ENCODE measurements around the gene CD69.
"Not testable (repeated sequence)": the region's sequence is repeated elsewhere in the genome, so short reads cannot be mapped to it uniquely, and the experiment has no call there.

The CD69 gene

DNA sequence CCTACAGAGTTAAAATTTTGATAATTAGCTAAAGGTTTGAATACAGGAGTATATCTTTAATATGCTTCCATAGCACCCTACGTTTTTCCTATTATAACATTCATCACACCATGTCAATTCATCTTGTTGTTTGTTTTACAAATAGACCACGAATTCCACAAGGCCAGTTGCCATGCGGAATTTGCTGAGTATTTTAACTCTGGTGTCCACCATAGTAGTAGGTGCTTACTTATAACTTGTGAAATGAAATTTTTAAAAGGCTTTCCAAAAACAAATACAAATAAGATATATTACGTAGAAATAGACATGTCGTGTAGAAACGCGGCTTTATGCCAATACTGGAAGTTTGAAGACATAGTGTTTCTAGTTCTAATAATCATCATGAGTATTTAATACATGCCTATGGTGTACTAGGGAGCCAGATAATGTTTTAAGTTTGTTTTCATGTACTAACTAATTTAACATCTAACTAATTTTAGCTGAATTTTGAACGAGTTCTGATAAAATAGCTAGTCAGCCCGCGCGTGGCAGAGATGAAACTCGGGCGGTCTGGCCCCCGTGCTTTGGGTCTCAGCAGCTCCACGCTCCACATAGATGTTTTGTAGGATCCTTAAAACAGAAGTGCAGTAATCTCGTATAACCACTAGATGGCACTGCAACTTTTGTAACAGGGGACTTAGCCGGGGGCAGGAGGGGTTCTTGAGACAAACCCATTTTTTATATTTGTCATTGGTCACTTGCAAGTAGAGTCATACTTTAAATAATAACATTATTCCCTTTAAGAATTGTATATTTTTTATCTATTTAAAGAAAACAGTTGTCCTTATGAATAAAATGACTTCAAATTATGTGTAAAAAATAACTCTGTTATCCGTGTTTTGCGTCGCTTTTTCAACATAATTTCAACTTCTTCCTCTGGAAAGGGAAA, 10.2 kb downstream of the CD69 start:
- DNase-seq (ENCODE audit: low spot score), result peak; percentile 58

DNA sequence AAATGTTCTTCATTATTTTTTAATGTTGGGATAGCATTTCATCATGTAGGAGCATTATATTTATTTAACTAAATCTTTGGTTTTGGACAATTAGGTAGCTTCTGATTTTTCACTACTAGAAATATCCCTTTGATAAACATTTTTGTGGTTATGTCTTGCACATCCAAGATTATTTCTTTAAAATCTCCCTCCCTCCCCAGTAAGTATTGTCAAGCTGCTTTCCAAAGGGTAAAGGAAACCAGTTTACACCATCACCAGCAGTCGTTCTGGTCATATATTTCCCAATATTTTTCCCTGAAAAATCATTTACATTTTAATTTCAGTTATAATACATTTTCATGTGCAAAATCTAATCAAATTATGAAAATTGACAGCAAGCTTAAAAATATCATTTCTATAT, 11.1 kb downstream of the CD69 start:
- DNase-seq (ENCODE audit: low spot score), result no peak

DNA sequence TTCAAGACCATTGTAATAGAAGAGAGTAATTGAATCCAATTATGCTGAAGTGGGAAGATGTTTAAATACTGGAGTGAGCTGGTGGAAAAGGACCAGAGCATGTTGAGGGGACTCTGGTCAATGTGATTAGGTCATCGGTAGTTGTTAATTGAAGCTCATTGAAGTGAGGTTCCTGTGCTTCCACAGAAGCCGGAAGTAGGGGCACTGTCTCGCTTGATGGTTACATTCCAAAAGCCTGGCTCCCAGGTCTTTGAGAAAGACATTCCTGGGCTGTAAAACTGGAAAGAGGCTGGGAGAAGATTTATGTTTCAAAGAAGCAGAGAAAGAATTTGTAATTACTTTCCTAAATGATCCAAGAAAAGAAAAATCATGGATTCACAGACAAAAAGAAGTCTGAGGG, 15.5 kb downstream of the CD69 start:
- DNase-seq (ENCODE audit: low spot score), result no peak

DNA sequence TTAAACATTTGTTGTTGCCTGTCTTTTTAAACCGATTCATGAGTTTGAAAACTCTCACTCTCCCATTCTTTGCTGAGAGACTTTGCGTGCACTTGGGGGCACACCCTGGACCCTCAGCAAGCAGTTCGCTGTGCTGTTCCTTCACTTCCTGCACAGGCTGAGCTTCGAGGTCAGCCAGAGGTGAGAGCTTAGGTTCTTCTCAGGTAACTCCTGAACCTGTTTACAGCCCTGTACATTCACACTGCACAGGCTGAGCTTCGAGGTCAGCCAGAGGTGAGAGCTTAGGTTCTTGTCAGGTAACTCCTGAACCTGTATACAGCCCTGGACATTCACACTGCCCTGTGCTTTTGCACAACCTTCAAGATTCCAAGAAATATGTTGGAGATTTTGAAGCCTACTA, 18.0 kb downstream of the CD69 start:
- no peak for DNase-seq (ENCODE audit: low spot score)

DNA sequence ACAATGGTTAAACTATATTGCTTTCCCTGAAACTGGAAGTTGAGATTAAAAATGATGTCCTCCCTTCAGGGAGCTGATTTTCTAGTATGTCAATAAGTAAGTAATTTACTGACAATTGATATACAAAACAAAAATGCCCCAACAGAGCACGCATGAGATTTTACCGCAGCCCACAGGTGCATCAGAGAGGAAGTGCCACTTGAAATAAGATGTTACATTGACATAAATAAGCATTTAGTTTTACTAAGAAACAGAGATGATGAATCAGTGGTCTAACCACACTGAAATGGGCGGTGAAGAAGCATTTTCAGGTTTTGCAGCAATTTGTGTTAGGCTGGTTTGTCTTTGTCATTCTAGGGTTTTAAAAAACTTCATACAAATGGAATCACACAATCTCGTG, 19.0 kb downstream of the CD69 start:
- DNase-seq (ENCODE audit: low spot score), result no peak

DNA sequence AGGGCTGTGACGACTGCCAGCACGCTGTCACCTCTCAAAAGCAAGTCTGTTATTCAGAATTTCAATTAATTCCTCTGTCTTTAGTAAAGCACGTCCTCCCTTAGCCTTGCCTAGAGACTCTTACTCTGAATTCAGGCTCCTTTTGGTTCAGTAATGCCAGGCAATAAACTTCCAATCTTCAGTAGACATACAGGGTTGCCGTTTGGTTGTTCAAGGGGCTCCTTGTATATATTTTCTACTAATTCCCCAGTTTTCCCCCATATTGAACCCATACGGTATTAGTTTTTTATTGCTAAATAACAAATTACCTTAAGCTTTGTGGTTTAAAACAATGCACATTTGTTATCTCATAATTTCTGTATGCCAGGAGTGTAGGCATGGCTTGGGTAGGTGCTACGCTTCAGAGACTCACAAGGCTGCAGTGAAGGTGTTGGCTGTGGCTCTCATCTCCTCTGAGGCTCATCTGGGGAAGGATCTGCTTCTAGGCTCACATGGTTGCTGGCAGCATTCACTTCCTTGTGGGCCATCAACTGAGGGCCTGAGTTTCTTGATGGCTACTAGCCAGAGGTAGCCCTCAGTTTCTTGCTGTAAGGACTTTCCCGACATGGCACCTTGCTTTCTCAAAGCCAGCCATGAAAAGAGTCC, 20.5 kb downstream of the CD69 start:
- DNase-seq (ENCODE audit: low spot score), result no peak

DNA sequence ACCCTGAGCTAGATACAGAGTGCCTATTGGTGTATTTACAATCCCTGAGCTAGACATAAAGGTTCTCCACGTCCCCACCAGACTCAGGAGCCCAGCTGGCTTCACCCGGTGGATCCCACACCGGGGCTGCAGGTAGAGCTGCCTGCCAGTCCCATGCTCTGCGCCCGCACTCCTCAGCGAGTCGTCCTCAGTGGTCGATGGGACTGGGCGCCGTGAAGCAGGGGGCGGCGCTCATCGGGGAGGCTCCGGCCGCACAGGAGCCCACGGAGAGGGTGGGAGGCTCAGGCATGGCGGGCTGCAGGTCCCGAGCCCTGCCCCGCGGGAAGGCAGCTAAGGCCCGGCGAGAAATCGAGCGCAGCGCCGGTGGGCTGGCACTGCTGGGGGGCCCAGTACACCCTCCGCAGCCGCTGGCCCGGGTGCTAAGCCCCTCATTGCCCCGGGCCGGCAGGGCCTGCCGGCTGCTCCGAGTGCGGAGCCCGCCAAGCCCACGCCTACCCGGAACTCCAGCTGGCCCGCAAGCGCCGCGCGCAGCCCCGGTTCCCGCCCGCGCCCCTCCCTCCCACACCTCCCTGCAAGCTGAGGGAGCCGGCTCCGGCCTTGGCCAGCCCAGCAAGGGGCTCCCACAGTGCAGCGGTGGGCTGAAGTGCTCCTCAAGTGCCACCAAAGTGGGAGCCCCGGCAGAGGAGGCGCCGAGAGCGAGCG, 21.1 kb downstream of the CD69 start:
- not testable (repeated sequence) for DNase-seq (ENCODE audit: low spot score)

DNA sequence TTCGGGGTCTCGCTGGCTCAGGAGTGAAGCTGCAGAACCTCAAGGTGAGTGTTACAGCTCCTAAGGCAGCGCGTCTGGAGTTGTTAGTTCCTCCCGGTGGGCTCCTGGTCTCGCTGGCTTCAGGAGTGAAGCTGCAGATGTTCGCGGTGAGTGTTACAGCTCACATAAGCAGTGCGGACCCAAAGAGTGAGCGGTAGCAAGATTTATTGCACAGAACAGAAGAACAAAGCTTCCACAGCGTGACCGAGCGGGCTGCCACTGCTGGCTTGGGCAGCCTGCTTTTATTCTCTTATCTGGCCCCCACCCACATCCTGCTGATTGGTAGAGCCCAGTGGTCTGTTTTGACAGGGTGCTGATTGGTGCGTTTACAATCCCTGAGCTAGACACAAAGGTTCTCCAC, 21.8 kb downstream of the CD69 start:
- DNase-seq (ENCODE audit: low spot score), result not testable (repeated sequence)

DNA sequence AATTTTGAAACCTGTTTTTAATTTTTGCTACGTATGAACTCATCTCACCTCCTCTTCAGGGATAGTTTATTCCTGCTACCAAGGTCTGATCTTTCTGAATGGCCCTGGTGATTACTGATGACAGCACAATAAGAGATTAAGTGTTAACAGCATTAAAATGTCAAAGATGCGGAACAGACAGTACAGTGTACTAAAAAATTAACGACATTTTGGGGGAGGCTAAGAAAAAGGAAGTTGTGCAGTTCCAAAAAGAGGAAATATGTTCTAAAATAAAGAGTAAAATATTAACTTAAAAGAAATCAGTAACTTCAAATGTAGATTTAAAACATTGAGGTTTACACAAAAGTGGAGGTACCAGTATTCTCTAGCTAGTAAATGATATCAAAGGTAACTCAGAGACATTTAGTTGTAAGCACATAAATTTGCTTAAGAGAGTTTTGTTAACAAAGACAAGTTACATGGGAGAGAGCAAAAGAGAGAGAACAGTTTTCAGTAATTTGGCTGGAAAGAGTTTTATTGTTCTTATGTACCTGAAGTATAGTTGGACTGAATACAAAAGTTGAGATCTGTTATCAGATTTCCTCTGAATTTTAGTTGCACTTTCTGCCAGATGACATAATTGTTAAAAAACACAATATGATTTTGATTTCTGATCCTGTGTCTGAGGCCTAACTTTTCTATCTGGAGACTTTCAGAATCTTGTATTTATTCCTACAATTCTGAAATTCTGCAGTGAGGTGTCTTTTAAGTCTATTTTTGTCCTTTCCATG, 23.6 kb downstream of the CD69 start:
- DNase-seq (ENCODE audit: low spot score), result no peak

DNA sequence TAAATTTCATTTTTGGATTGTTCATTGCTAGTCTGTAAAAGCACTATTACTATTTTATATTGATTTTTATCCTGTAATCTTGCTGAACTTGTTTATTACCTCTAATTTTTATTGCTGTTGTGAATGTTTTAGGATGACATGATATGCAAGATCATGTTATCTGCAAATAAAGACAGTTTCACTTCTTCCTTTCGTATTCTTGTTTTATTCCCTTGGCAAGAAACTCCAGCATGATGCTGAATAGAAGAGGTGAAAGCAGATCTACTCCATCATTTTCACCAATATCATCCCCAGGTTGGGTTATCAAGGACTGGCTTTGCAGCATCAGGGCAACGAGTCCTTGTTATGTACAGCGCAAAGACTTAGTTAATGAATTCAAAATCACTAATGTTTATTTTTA, 25.1 kb downstream of the CD69 start:
- DNase-seq (ENCODE audit: low spot score), result no peak

DNA sequence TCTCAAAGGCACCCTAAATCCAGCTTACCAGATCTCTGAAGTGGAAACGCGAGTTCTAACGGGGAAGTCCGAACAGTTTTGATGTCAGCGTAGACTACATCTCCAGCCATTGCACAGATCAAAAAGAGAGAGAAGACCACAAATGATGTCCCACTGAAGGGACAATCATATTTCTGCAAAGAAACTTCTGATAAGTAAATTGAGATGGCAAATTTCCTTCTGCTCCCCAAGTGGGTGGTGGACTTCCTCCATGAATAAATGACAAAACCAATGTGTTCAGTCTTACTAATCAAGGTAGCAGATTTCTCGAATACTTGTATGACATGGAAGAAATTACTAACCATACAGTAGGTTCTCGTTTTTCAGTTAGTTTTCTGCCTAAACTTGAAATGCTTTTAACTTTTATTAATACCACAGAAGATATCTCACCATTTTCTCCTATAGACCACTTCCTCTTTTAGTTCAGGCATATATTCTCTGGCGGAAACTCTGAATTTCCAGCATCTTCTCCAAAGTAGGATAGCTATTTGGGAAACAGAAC, 27.7 kb downstream of the CD69 start, which contains the start of gene CLECL1:
Gene CLECL1 (minus strand): TSS at position 177 of the 541 bp plus-strand sequence.
- no peak for DNase-seq (ENCODE audit: low spot score)

DNA sequence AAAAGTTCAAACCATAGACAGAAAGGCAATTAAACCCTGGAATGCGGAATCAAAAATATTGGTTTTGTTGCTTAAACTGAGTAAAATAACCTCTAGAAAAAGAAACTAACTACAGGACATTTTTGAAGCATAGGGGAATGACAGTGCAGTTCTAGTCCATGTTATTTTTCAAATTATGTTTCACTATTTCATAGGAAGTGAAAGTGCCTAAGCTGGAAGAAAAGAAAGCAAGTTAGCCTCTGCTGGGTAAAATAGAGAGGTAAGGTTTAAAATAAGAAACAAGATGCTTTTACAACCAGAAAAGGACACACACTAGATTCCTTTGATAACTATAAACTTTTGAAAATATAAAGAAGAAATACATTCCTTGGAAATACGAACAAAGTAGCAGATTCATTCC, 28.9 kb downstream of the CD69 start:
- no peak for DNase-seq (ENCODE audit: low spot score)

DNA sequence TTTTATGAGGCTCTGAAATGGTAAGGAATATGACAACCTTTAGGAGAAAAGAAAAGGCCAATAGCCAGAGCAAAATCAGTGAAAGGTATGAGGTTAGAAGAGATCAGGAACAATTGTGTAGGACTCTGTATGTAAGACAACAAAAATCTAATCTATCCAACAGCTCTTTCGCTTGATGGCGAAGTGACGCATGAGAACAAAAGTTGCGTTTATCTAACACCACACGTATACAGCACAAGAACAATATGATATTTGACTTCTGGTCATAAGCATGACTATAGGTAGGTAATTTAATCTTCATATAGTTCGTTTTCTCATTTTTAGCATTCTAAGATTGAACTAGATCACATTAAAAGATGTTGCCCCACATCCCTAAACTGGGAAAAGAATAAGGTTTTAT, 29.3 kb downstream of the CD69 start:
- no peak for DNase-seq (ENCODE audit: low spot score)

DNA sequence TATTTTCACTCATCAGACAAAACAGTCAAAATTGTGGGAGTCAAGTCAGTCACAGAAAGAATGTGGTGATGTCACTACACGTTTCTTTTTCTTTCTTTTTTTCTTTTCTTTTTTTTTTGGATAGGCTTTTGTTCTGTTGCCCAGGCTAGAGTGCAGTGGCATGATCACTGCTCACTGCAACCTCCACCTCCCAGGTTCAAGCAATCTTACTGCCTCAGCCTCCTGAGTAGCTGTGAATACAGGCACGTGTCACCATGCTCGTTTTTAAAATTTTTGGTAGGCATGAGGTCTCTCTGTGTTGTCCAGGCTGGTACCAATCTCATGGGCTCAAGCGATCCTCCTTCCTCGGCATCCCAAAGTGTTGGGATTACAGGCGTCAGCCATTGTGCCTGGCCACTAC, 30.1 kb downstream of the CD69 start:
- DNase-seq (ENCODE audit: low spot score), result no peak

DNA sequence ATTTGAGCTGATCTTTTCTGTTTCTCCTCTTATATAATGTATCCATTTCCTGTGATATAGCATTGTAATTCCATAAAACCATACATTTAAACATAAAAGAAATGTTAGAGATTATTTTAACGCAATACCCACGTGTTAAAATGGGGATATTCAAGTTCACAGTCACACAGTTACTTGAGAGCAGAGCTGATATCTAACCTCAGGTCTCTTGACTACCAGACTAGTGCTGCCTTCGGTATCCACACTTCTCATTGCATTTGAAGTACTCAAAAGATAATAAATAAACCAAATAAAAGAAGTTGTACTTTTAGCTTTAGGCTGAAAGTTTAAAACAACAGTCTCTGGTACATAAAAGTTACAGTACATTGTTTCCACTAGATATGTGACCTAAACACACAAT, 30.7 kb downstream of the CD69 start:
- no peak for DNase-seq (ENCODE audit: low spot score)

DNA sequence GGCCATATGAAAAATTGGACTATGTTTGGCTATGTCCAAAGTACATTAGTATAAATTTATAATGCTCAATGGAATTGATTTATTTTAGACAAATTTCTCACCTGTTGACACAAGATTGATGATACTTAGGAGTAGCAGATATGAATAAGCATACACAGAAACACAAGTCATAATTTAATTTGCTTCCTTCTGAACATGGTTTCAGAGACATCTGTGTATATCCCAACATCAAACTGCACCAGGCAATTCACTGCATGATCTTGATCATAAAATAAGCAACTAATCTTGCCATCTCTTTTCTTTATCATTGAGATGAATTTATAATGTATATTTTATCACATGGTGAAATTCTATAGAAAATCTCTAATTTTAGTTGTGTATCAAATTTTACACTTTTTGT, 31.6 kb downstream of the CD69 start:
- no peak for DNase-seq (ENCODE audit: low spot score)

DNA sequence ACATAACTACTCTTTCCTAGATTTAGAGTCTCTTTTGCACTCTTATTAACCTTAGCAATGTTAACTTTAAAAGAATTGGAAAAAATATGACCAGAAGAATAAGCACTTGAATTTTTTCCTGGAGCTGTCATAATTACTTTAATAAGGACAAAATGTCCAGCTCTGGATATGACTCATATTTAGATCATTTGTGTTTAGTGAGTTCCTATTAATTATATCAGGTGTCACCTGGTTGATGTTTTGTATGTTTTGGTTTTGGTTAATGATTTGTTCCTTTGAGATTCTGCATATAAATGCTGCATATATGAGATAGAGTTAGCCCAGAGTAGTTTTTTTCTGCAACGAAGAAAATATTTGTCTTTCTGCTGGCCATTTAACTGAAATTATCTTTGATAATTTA, 32.9 kb downstream of the CD69 start:
- DNase-seq (ENCODE audit: low spot score), result no peak

DNA sequence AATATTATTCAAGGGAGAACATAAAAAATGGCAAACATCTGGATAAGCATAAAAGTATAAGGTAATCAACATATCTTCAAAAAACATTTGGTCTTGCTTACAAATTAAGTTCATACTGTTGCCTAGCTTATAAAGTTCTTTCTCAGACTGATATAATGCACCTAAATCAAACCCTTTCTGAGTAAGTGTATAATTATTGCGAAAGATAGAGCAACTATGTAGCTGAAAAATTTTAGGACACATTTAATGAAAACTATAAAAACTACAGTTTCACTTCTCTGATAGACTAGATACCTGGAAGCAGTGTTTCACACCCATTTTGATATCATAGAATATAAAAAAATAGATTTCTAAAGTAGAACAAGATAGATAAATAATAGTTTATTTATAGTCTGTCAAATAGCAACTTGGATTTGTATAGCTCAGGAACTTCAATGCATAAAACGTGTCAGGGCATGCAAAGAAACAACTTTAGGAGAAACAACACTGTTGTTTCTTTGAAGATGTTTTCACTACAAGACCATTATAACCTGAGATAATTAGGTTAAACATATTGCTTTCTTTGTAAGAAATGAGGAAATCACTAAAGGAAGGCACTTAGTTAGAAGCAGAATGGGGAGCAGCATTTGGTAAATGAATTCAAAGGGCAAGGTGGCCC, 35.4 kb downstream of the CD69 start:
- no peak for DNase-seq (ENCODE audit: low spot score)

DNA sequence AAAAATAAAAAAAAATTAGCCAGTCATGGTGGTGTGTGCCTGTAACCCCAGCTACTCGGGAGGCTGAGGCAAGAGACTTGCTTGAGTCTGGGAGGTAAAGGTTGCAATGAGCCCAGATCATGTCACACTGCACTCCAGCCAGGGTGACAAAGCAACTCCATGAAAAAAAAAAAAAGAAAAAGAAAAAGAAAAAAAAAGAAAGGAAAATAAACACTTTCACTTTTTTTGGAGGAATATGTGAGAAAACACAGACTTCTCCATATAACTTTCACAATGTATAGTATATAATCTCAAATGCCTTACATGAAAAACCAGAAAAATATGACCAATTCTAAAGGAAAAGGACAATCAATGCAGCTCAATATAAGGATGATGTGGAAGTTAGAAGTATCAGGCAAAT, 36.7 kb downstream of the CD69 start:
- DNase-seq (ENCODE audit: low spot score), result no peak

DNA sequence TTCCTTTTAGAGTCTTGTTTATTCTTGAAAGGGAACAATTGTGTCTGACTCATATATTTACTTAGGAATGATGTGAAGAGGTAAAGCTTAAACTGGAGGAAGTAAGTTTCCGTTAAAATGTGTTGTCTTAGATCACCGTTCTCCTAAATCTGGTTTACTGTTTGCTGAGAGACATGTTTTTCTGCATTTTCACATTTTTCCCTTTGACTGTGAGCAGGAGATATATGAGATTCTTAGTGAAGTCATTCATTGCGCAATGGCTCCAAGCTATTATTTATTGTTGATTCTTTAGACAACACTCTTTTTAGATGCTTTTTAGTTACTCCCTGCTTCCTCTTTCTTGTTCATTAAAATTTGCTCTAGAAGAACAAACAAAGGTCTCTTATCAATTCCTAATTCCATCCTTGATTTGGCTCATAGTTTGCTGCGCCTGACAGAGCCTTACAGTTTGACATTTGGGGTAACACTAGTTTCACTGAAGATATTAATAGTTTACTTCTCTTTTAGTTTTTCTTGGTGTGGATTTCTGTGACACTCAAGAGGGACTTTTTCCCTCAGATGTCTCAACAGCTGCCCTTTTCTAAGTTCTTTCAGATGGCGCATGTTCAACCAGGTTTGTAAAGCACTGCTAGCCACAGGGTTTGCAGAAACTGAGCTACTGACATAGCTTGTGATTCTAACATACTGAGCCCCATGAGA, 39.2 kb downstream of the CD69 start:
- no peak for DNase-seq (ENCODE audit: low spot score)

DNA sequence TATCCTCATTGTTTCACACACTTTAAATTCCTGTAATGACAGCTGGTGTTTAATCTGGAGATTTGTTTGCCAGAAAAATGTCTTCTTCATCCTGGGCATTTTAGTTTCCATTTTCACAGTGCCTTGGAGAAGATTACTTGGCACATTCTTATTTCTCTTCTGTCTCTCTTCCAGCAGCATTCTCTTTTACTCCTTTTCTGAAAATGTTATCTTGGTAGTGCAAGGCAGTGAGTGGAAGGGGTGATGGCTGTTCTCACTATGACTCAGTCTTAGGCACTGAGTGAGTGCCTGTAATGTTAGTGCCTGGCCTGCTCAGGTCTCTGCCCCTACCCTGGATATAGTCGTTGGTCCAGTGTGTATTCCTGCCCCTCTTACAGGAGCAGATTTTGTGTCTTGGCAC, 40.9 kb downstream of the CD69 start:
- DNase-seq (ENCODE audit: low spot score), result no peak
